GM12875 (cell line): Measurements from ENCODE around the gene GPR137C.

Experiments used
- H3K4me3 ChIP-seq: one replicate; pipeline ENCODE4 v1.5.1; 2011; ENCODE audit warnings: low read depth, low read length, control low read depth
- CTCF ChIP-seq: IDR thresholded peaks from 2 replicates; pipeline ENCODE4 v1.5.1; 2011; ENCODE audit warnings: low read depth, mild to moderate bottlenecking, control low read depth, inconsistent platforms, low read length, moderate library complexity, borderline replicate concordance; ENCODE audit not compliant: insufficient read depth

Gene GPR137C

GRCh38 chr14:52552063-52552988 is at the start of gene GPR137C, which contains the start of gene TXNDC16:
Gene GPR137C (plus strand): TSS chr14:52552836. CDS start chr14:52553148, 312 bp downstream.
Gene TXNDC16 (minus strand): TSS chr14:52552505. CDS start chr14:52543557, 8,948 bp downstream.
- no peak for TF ChIP-seq CTCF

GRCh38 chr14:52513249-52513648 is 39.4 kb upstream of the GPR137C start:
- TF ChIP-seq CTCF: no peak
- no peak overlapping the region for H3K4me3 ChIP-seq

More at GRCh38 chr14:52552063-52552988, at the start of gene GPR137C, which contains the start of gene TXNDC16:
- H3K4me3 ChIP-seq: peak within 1 kb of the TSS; percentile 85

- TF ChIP-seq CTCF: no peak
- H3K4me3 ChIP-seq: no peak overlapping the region
Observed at GRCh38 chr14:52514046-52514811, 38.4 kb upstream of the GPR137C start.

GRCh38 chr14:52522033-52522432 is 30.6 kb upstream of the GPR137C start:
- TF ChIP-seq CTCF: no peak
- H3K4me3 ChIP-seq: no peak overlapping the region

- TF ChIP-seq CTCF: no peak
- H3K4me3 ChIP-seq: no peak overlapping the region
Observed at GRCh38 chr14:52522581-52523345, 29.9 kb upstream of the GPR137C start.

- TF ChIP-seq CTCF: no peak
- no peak overlapping the region for H3K4me3 ChIP-seq
Observed at GRCh38 chr14:52527052-52527451, 25.6 kb upstream of the GPR137C start.
